ENCODE measurements around the gene USP7.
"Not testable (repeated sequence)": the region's sequence is repeated elsewhere in the genome, so short reads cannot be mapped to it uniquely, and the experiment has no call there.

The USP7 gene

DNA sequence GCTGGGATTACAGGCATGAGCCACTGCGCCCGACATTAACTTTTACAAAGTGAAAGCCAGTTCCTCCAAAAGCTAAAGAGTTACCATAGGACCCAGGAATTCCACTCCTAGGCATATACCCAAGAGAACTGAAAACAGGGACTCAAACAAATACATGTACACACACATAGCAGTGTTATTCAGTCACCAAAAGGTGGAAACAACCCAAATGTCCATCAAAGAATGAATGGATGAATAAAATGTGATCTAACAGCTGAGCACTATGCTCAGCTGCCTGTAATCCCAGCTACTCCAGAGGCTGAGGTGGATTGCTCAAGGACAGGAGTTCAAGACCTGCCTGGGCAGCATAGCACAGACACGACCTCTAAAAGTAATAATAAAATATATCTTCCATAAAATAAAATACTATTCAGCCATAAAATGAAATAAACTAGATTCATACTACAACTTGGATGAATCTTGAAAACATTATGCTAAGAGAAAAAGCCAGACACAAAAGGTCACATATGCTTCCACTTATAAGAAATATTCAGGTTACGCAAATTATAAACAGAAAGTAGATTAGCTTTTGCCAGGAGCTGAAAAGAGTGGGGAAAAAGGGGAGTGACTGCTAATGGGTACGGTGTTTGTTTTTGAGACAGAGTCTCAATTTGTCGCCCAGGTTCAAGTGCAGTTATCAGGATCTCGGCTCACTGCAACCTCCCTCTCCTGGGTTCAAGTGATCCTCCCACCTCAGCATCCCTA is 9.3 kb upstream of the USP7 start:
- Histone ChIP-seq H3K4me1 (ENCODE audit: control insufficient read depth, insufficient read depth, low read length) (peaks cover 9% of the 10 kb centered on the region), H3K4me3 (ENCODE audit: low read length) (no peak overlapping the region), H3K27me3 (replicated peaks; ENCODE audit: control insufficient read depth, insufficient read depth, low read length) (no peaks in the 10 kb centered on the region), H3K9me3 (ENCODE audit: control insufficient read depth, low read length) (peaks cover 5% of the 10 kb centered on the region), H3K9ac (ENCODE audit: low read length) (no peak overlapping the region), H3K36me3 (ENCODE audit: control insufficient read depth, insufficient read depth, low read length, severe bottlenecking) (no peaks in the 10 kb centered on the region)
- DNase-seq (ENCODE audit: low read depth) = peak; percentile 87

DNA sequence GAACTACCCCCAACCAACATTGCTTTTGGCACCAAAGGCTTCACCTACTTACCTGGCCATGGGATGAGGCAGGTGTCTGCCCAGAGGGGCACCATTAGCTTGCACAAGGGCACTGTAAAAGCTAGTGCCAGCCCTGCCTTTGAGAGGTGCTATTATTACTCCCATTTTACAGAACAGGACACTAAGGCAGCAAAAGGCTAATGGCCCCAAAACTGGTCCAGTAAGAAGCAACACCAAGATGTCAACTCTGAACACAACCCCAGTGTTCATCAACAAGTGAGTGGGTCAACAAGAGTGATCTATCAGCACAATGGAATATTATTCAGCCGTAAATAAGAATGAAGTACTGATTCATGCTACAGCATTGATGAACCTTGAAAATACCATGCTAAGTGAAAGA is 7.7 kb upstream of the USP7 start:
- H3K9ac ChIP-seq (ENCODE audit: low read length) = no peak overlapping the region
- no peaks in the 10 kb centered on the region for H3K9me3 ChIP-seq (ENCODE audit: control insufficient read depth, low read length)
- H3K27me3 ChIP-seq (replicated peaks; ENCODE audit: control insufficient read depth, insufficient read depth, low read length) = no peaks in the 10 kb centered on the region
- H3K4me1 ChIP-seq (ENCODE audit: control insufficient read depth, insufficient read depth, low read length) = peaks cover 9% of the 10 kb centered on the region
- H3K36me3 ChIP-seq (ENCODE audit: control insufficient read depth, insufficient read depth, low read length, severe bottlenecking) = no peaks in the 10 kb centered on the region
- DNase-seq (ENCODE audit: low read depth) = no peak
- no peak overlapping the region for H3K4me3 ChIP-seq (ENCODE audit: low read length)

GRCh38 chr16:8969202-8969897 is 5.6 kb upstream of the USP7 start:
- not testable (repeated sequence) for H3K36me3 ChIP-seq (ENCODE audit: control insufficient read depth, insufficient read depth, low read length, severe bottlenecking)

GRCh38 chr16:8968054-8968453 is 4.3 kb upstream of the USP7 start:
- DNase-seq (ENCODE audit: low read depth); H3K9me3 ChIP-seq (ENCODE audit: control insufficient read depth, low read length); H3K9ac ChIP-seq (ENCODE audit: low read length); H3K36me3 ChIP-seq (ENCODE audit: control insufficient read depth, insufficient read depth, low read length, severe bottlenecking); H3K27me3 ChIP-seq (replicated peaks; ENCODE audit: control insufficient read depth, insufficient read depth, low read length); H3K4me3 ChIP-seq (ENCODE audit: low read length); H3K4me1 ChIP-seq (ENCODE audit: control insufficient read depth, insufficient read depth, low read length): not testable (repeated sequence)

More at GRCh38 chr16:8969202-8969897, 5.6 kb upstream of the USP7 start:
- not testable (repeated sequence) for H3K9ac ChIP-seq (ENCODE audit: low read length); DNase-seq (ENCODE audit: low read depth); H3K4me3 ChIP-seq (ENCODE audit: low read length); H3K9me3 ChIP-seq (ENCODE audit: control insufficient read depth, low read length); H3K4me1 ChIP-seq (ENCODE audit: control insufficient read depth, insufficient read depth, low read length); H3K27me3 ChIP-seq (replicated peaks; ENCODE audit: control insufficient read depth, insufficient read depth, low read length)

GRCh38 chr16:8967132-8967821 is 3.6 kb upstream of the USP7 start:
- H3K27me3 ChIP-seq (replicated peaks; ENCODE audit: control insufficient read depth, insufficient read depth, low read length) = no peaks in the 10 kb centered on the region
- peaks cover 1% of the 10 kb centered on the region for H3K4me1 ChIP-seq (ENCODE audit: control insufficient read depth, insufficient read depth, low read length)
- no peak overlapping the region for H3K9ac ChIP-seq (ENCODE audit: low read length)
- H3K9me3 ChIP-seq (ENCODE audit: control insufficient read depth, low read length) = no peaks in the 10 kb centered on the region
- H3K4me3 ChIP-seq (ENCODE audit: low read length) = no peak overlapping the region
- no peak for DNase-seq (ENCODE audit: low read depth)
- no peaks in the 10 kb centered on the region for H3K36me3 ChIP-seq (ENCODE audit: control insufficient read depth, insufficient read depth, low read length, severe bottlenecking)

DNA sequence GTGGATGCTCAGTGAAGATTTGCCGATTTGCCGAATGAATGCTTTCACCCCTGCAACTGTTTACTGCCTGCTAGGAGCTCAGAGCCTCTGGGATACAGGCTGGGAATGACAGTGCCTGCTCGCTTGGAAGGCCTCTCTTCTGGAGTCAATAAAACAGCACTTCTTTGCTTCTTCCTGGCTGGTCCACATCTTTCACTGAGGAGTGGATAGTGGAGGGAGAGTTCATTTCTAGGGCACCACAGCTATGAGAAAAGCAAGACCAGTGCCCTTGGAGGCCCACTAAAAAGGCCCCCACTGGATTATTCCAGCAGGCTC is 3.1 kb upstream of the USP7 start:
- DNase-seq (ENCODE audit: low read depth) = no peak
- no peak overlapping the region for H3K9ac ChIP-seq (ENCODE audit: low read length)
- H3K27me3 ChIP-seq (replicated peaks; ENCODE audit: control insufficient read depth, insufficient read depth, low read length) = no peaks in the 10 kb centered on the region
- H3K9me3 ChIP-seq (ENCODE audit: control insufficient read depth, low read length) = no peaks in the 10 kb centered on the region
- peaks cover 6% of the 10 kb centered on the region for H3K4me1 ChIP-seq (ENCODE audit: control insufficient read depth, insufficient read depth, low read length)
- no peak overlapping the region for H3K4me3 ChIP-seq (ENCODE audit: low read length)
- no peaks in the 10 kb centered on the region for H3K36me3 ChIP-seq (ENCODE audit: control insufficient read depth, insufficient read depth, low read length, severe bottlenecking)

- DNase-seq (ENCODE audit: low read depth) = no peak
- H3K4me3 ChIP-seq (ENCODE audit: low read length) = peak overlapping the region; percentile 82
Observed at GRCh38 chr16:8964462-8964861, 756 bp upstream of the USP7 start.

DNA sequence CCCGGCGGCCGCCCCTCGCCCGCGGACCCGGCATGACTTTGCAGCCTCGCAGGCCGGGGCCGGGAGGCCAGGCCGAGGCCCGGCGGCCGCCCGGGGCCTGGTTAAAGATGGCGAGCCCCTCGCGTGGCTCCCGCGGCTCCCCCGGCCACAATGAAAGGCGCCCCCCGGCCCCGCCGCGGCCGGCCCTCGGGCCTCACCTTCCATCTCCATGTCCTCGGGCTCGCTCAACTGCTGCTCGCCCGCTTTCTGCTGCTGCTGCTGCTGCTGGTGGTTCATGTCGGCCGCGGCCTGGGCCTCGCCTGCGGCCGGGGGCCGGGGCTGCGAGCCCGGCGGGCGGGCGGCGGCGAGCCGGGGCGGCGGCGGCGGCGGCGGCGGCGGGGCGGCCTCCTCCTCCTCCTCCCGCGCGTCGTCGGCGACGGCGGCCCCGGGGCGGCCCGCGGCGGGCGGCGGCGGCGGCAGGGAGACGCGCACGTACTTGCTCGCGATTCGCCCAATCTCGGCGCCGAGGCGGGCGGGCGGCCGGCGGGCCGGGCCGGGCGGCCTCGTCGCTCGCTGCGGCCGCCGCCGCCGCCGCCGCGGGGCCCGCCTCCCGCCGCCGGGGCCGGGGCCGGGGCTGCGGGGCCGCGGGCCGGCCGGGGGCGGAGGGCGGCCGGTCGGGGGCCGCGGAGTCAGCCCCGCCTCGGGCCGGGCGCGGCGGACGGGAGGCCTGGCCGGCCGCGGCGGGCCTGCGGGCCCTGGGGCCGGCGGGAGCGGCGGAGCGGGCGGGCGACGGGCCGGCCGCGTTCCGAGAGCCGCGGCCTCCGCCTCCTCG is 491 bp downstream of the USP7 start:
- no peaks in the 10 kb centered on the region for H3K9me3 ChIP-seq (ENCODE audit: control insufficient read depth, low read length)
- H3K36me3 ChIP-seq (ENCODE audit: control insufficient read depth, insufficient read depth, low read length, severe bottlenecking) = no peaks in the 10 kb centered on the region
- H3K4me1 ChIP-seq (ENCODE audit: control insufficient read depth, insufficient read depth, low read length) = peaks cover 42% of the 10 kb centered on the region
- DNase-seq (ENCODE audit: low read depth) = peak; percentile 60
- H3K4me3 ChIP-seq (ENCODE audit: low read length) = peak overlapping the region; percentile 83
- peak overlapping the region; percentile 85 for H3K9ac ChIP-seq (ENCODE audit: low read length)
- H3K27me3 ChIP-seq (replicated peaks; ENCODE audit: control insufficient read depth, insufficient read depth, low read length) = no peaks in the 10 kb centered on the region

More at GRCh38 chr16:8964462-8964861, 756 bp upstream of the USP7 start:
- H3K27me3 ChIP-seq (replicated peaks; ENCODE audit: control insufficient read depth, insufficient read depth, low read length) = no peaks in the 10 kb centered on the region
- H3K4me1 ChIP-seq (ENCODE audit: control insufficient read depth, insufficient read depth, low read length) = peaks cover 29% of the 10 kb centered on the region
- no peaks in the 10 kb centered on the region for H3K36me3 ChIP-seq (ENCODE audit: control insufficient read depth, insufficient read depth, low read length, severe bottlenecking)
- peak overlapping the region; percentile 87 for H3K9ac ChIP-seq (ENCODE audit: low read length)
- H3K9me3 ChIP-seq (ENCODE audit: control insufficient read depth, low read length) = no peaks in the 10 kb centered on the region

DNA sequence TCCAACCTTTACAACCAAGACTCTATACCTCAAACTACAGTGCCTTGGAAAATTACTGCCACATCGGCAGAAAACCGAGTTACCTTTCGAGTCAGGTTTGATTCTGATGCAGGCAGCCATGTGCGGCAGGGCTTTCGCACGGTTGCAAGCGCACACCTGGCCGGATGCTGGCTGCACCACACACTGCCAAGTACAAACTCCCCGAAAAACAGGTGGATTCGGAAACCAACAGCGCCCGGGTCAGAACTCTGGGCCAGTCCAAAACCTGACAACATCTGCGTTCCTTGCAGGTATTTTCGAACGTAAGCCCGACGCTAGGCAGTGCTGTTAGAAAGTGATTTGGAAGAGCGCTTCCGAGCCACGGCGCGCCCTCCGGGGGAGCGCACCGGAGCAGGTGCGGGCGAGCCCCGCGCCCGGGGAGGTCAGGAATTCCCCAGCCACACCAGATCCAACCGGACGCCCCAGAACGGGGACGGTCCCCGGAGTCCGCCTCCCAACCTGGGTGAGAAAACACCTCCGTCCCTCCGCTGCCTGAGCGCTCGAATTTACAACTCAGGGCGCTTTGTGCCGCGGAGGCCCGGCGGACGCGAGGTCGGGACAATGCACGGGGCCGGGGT is 1.2 kb downstream of the USP7 start:
- peak; percentile 57 for DNase-seq (ENCODE audit: low read depth)
- no peaks in the 10 kb centered on the region for H3K27me3 ChIP-seq (replicated peaks; ENCODE audit: control insufficient read depth, insufficient read depth, low read length)
- peak overlapping the region; percentile 85 for H3K9ac ChIP-seq (ENCODE audit: low read length)
- H3K36me3 ChIP-seq (ENCODE audit: control insufficient read depth, insufficient read depth, low read length, severe bottlenecking) = no peaks in the 10 kb centered on the region
- no peaks in the 10 kb centered on the region for H3K9me3 ChIP-seq (ENCODE audit: control insufficient read depth, low read length)
- H3K4me3 ChIP-seq (ENCODE audit: low read length) = peak overlapping the region; percentile 83
- peaks cover 49% of the 10 kb centered on the region for H3K4me1 ChIP-seq (ENCODE audit: control insufficient read depth, insufficient read depth, low read length)

GRCh38 chr16:8961811-8962390 is 1.8 kb downstream of the USP7 start:
- no peak for DNase-seq (ENCODE audit: low read depth)
- Histone ChIP-seq H3K4me3 (ENCODE audit: low read length) (peak overlapping the region; percentile 83), H3K27me3 (replicated peaks; ENCODE audit: control insufficient read depth, insufficient read depth, low read length) (no peaks in the 10 kb centered on the region), H3K36me3 (ENCODE audit: control insufficient read depth, insufficient read depth, low read length, severe bottlenecking) (no peaks in the 10 kb centered on the region), H3K4me1 (ENCODE audit: control insufficient read depth, insufficient read depth, low read length) (peaks cover 55% of the 10 kb centered on the region), H3K9me3 (ENCODE audit: control insufficient read depth, low read length) (no peaks in the 10 kb centered on the region), H3K9ac (ENCODE audit: low read length) (peak overlapping the region; percentile 85)
